Kidney tubule cell (primary cell): ENCODE results near the gene FAIM2.

Experiments used
- DNase-seq: peaks from one replicate; pipeline ENCODE4 v3.0.0-alpha.2; 2018; ENCODE audit warnings: low spot score

Gene FAIM2

DNA sequence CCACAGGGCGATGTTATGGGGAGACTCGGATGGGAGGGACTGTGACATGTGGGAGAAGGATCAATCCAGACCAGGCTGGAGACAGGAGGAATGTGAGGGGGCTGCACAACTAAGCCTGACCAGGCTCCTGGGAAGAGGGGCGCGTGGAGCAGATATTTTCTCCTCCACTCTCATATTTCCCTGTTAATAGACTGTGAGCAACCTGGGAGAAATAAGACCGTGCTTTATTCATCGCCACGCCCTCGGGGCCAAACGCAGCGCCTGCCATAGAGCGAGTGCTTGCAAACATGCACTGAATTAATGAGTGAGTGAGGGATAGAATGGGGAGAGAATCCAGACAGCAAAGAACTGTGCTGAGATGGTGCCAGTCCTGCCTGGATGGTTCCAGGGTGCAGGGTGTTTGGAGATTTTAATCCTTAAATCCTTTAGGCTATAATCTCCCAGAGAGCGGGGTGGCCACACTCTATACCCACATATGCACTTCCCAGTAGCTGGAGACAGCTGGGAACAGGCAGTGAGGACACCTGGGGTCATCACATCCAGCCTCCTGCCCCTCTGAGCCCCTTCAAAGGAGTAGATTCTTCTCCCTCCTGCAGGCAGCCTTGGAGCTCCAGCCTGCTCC lies 13.6 kb upstream of the FAIM2 start:
- no peak for DNase-seq

DNA sequence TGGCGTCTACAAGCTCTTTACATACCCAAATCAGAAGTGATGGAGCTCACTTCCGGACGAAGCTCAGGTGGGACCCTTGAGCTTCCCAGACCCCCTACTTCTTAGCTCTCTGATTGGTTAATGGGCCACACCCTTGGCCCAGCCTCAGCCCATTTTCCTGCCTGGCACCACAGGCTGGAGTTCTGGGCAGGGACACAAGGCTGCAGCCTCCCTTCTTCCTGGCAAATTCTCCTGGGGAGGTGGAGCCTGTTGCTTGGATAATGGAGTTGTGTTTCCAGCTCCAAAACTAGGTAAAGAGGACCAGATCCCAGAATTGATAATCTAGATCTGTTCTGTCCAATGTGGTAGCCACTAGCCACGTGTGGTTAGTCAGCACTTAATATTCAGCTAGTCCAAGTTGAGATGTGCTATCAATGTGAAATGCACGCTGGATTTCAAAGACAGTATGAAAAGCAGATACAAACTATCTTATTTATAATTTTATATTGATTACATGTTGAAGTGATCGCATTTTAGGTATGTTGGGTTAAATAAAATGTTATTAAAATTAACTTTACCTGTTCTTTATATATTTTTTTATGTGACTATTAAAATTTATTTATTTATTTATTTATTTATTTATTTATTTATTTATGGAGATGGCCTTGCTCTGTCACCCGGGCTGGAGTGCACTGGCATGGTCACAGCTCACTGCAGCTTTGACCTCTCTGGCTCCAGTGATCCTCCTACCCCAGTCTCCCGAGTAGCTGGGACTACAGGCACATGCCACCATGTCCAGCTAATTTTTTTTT lies 12.6 kb upstream of the FAIM2 start:
- DNase-seq = no peak

DNA sequence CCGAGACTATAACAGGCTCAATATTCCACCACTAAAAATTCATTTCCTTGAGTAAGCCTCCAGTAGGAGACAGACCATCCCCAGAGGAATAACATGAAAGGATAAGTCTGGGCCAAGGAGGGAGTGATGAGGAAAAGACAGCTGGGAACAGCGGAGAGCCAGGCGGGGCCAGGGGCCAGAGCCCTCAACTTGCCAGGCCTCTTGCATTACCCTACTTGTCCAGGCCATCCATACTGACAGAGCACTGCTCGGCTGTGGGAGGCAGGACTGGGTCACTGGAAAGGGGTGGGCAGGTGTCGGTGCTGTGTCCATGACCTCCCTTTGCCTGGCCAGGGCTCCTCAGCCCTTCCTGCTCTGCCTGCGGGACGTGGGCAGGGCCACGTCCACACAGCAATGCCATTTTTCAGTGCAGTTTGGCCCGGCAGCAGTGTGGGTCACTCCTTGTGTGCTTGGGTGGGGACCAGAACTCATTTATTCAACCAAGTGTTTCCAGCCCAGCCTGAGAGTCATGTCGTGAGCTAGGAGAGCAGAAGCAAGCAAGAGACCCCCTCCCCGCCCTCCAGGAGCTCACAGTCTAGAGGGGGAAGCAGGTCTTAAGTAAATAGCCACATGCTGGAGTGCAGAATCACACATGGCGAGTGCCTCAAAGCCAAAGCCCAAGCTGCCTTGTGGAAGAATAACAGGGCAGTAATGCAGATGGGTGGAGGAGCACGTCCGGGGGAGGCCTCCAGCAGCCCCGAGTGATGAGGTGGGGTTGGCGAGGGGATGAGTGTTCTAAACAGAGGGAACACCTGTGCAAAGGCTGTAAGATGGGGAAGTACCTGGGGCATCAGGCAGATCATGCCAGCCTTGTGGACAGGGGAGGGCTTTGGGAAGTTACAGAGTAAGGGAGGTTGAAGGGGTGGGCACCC lies 8.9 kb upstream of the FAIM2 start:
- DNase-seq = no peak

DNA sequence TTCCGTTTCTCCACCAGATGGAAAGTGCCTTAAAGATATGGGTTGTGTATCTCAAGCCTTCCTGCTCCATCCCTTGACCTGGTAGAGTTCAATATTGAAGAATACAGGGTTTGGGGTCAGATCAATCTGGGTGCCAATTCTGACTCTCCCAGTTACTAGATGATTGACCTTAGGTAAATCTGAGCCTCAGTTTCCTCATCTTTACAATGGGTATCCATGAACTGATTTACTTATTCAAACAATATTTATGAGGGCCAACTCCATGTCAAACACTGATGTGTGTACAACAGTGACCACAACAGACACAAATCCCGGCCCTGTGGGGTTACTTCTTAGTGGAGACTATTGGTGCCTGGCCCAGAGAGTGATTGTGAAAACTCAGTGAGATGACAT lies 7.5 kb upstream of the FAIM2 start:
- DNase-seq = no peak

DNA sequence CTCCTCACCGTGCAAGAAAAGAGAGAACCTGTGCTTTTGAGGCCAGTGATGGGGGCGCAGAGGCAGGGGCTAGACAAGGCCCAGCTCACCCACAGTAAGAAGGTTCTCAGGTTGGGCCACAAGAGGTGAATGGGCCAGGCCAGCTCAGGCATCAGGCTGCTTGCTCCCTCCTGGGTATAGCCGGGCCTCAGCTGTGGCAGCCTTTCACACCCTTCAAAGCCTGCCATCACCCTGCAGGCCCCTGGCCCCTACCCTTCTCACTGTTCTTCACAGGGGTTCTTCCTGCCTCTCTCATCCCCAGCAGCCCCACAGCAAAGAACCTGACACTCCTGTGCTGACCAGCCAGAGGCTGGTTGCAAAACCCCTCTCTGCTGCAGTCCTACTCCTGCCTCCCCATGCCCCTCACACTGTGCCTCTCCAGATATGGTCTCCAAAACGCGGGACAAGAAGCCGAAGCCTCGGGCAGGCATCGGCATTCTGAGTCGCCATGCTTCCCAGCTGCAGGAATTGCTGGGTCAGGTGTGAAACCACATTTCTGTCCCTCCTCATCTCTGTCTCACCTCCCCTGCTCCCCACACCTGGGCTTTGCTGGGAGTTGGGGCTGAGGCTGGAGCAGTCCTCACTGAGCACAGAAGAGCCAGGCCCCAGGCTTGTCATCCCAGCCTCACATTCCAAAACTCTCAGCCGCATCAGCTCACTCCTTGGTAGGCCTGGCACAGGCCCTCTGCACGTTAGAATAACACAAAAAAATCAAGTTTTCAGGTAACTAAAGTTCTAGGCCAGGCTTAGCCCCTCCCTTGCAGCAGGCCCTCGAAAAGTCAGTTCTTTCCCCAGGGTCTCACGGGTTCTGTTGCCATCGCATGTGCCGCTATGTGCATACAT lies 6.9 kb upstream of the FAIM2 start:
- DNase-seq = no peak

DNA sequence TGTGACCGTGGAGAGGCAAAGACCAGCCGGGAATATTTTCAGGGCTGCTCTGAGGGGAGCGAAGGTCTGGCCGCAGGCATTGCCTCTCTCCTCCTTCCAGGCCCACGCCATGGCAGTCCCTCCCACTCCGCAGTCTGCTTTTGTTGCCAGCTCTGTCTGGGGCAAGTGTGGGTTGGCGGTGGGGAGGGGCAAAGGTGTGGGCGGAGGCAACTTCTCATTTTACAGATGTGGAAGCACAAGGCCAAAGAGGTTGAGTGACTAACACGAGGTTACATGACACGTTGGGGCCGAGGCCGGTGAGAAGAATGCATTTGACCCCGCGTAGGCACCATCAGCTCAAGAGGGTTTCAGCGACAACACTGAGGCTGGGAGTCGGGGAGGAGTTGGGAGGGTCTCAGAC lies 6.1 kb upstream of the FAIM2 start:
- peak; percentile 69 for DNase-seq

DNA sequence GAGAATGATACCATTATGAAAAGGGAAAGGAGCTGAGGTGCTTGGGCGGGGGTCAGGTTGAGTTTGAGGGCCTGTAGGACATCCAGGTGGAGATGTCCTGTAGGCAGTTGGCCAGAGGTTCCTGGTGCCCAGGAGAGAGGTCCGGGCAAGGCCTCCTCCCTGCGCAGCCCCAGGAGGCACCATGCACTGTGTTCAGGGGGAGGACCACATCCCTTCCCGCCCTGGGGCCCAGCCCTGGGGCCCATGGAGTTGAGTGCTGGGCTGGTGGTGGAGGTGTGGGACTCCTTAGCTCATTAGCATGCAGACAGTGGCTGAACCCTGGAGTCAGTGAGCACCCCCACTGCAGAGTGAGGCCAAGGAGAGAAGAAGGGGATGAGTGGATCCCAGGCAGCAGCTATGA lies 5.7 kb upstream of the FAIM2 start:
- no peak for DNase-seq

DNA sequence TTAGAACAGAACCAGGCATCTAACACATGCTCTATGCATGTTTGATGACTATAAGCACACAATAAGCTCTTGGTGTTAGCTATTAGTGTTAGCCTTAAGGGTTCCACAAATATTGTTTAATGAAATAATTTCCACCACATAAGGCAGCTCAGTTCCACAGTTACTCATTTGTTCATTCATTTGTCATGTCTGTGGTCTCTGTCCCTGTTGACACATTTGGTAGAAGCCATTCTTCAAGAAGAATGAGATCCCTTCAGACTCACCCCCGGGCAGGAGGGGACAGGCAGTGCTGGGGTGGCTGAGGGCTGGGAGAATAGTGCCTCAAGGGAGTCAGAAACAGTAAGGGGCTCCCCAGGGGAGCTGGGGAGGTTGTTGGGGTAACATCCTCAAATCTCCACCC lies 3.7 kb upstream of the FAIM2 start:
- DNase-seq = no peak

DNA sequence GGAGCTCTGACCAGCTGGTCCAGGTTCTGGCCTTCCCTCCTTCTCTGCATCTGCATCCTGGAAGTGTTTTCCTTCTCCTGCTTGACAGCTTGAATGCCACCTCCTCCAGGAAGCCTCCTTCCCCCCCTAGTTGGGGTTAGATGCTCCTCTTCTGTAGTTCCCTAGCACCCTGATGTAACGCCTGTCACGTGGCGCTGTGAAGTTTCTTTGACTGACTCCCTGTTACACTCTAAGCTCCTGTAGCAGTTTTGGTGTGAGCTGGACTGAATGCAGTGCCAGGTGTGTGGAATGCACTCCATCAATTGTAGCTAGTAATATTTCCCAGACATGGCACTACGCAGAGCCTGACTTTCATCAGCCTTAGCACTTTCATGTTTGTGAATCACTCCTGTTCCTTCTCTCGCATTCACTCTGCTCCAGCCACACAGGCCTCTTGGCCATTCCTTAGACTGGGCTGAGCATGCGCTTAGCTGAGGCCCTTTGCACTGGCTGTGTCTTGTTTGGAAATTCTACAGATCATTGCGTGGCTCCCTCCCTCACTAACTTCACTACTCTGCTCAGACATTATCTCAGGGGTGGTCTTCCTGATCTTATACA lies 2.1 kb upstream of the FAIM2 start:
- DNase-seq = no peak

DNA sequence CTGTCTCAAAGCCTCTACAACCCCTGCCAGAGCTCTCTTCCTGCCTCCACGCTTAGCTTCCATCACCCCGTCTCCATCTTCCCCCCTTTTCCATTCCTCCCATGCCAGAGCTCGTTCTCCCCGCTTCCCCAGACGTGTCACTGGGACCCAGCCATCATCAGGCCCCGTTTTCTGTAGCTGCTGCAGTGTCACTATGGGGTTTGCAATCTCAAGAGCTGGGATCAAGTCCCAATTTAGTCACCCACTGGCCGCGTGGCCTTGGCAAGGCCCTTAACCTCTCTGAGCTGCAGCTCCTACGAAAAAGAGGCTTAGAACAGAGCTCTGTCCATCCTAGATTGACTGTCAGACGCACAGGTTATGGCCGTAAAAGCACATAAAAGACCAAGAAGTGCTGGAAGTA lies 901 bp upstream of the FAIM2 start:
- no peak for DNase-seq

DNA sequence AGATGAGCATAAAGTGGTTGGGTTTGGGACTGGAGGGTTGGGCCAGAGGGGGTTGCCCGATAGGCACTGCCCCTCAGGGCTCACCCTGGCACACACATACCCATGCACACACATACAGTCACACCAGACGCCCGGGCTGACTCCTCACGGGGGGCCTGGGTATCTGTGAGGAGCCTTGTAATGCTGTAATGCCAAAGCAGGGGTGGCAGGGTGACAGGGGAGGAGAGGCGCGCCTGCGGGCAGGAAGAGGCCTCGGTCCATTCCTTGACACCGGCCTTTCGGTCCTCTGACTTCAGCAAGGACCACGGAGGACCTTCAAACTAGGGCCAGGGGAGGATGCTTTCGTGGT lies 375 bp downstream of the FAIM2 start:
- DNase-seq = no peak

DNA sequence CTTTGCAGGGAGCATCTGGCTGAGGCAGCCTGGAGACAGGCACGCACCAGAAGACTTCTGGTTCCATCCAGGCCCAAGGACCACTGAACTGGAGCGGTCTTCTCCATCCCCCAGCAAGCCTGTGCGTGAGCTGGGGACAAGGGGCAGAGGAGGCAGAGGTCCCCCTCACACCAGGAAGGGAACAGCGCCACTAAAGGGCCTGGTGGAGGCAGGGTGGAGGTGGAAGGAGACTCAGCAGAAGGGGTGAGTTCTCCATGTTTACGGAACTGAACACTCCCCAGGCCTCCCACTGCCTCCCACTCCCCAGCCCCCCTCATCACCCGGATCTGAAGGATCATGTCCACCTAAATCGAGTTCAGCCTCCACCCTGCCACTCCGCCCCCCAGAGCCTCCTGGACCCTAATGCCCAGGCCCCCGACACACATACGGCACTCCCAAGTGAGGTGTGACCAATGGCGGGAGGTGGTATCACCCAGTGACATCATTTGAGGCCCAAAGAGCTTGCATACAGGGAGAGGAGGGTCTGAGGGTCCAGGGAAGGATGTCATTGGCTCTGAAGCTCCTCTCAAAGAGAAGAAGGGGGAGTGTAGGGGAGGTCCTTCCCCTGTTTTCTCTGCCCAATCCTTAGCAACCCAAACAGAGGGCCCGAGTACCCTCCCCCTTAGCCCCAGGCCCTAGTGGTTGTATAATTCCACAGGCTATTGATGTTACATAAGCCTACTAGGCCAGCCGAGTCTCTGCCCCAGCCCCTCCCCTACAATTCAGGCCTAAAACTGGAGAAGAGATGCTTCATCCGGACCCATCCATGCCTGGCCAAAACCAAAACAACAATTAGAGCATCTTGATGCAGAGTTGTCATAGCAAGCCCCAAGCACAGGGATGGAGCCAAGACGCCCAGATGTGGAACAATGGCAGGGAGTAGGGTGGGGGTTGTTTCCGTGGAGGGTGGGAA lies 1.0 kb downstream of the FAIM2 start:
- no peak for DNase-seq

DNA sequence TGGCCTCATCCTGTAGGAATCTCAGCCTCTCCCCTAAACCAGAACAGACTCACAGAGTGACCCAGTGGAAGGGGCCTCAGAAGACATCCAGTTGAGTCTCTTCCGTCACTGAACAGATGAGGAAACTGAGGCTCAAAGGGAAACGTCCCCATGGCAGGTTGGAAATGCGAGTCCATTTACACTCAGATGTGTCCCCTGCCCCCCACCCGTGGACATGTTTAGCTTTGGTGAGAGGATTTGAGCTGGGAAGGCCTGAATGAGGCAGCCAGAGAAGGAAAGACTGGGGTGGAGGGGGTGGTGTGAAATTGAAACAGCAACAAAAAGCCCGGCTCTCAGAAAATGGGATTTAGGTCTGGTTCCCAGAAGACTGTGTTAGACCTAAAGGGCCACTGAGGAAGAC lies 1.7 kb downstream of the FAIM2 start:
- DNase-seq = no peak

DNA sequence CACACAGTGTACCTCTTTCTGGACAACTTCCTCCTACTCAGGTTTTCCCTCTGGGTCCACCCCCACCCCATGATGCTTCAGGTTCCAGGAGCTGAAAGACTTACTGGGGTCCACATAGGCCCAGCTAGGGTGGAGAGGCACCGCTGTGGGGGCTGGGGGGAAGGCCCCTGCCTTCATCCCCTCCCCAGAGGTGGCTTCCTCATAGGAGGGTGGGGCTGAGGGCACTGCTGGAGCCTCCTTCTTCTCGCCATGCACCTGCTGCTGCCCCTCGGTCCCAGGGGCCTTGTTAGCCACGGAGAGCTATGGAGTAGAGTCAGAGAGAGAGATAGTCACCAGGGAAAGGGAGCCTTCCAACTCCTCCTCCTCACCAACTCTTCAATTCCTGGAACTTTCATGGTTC lies 2.7 kb downstream of the FAIM2 start:
- no peak for DNase-seq

DNA sequence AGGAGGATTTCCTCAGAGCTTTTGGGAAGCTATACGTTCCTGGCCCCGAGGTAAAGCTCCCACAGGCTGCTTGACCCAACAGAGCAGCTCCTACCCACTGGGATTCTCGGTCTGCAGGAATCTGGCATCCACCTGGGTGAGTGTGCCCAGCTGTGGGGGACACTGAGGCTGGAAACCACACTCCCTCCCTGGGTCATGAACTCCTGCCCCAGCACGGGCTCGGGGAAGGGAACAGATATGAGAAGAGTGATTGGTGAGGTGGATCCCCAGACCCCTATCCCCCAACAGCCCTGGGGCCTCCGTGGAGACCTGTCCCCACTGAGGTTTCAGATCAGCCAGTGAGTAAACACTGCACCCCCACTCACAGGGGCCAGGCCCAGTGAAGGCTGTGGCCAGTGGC lies 3.3 kb downstream of the FAIM2 start:
- DNase-seq = no peak

DNA sequence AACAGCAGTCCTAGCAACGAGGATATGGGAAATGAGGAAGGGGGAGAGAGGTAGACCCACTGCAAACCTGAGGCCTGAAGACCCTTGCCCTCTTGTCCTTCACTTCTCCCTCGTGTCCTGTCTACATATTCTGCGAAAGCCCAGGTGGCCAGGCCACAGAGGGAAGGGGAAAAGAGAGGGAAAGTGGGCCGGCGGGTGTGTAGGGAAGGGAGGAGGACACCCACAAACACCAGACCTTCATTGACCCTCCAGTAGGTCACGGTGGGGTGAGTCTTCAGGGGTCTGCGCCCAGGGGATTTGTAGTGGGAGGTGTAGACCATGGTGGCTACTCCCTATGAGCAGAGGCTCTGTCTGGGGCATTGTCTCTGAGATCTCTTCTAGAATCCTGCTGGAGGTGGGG lies 3.8 kb downstream of the FAIM2 start:
- no peak for DNase-seq

DNA sequence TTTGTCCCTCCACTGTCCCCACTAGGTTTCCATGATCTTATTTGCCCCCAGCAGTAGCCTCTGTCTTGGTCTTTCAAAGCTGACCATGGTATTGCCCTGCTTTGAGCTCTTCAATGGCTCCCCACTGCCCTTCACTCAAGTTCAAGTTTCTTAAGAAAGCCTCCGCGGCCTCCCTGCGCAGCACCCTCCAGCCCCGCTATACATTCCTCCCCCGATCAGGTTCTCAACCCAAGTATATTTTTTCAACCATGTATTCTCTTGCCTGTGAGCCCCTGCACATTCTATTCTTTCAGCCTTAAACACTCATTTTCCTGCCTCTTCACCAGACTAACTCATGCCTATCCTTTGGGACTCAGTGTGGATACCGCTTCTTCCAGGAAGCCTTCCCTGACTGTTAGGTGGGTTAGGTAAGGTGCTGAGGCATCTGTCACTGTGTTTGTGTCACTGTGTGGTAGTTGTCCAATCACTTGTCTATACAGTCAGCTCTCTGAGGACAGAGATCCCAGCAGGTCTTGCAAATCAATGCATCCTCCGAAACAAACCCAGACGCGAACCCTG lies 4.3 kb downstream of the FAIM2 start:
- no peak for DNase-seq

DNA sequence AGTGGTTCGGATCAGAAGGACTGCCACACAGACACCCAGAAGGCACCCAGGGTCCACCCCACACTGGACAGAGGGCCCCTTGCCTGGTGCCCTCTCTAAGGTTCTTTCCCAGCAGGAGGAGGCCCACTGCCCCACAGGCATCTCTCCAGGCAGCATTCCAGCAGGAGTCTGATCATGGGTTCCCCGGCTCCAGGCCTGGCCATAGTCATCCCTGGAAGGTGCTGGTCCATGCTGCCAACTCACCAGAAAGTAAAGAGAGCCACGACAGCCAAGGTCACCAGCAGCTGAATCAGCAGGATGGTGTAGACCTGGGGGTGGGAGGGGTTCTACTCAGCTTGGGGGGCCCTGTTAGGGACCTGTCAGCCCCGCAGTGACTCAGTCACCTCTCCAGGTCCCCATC lies 6.4 kb downstream of the FAIM2 start:
- no peak for DNase-seq

DNA sequence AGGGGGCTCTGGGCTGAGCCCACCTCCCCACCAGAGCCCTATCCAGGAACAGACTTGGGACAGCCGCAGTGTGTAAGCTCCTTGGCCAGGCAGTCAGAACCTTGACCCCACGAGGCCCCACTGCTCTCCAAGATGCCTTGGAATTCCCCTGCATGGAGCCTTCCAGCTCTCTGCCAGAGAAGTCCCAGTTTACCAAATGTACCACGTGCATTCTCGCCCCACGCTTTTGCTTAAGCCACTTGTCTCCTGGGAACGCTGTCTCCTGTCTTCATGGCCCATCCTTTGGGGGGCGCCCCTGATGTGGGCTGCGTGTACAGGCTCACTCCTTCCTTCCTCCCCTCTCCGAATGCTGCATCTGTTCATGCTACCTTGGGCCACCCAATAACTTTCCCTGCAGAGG lies 7.9 kb downstream of the FAIM2 start:
- no peak for DNase-seq

DNA sequence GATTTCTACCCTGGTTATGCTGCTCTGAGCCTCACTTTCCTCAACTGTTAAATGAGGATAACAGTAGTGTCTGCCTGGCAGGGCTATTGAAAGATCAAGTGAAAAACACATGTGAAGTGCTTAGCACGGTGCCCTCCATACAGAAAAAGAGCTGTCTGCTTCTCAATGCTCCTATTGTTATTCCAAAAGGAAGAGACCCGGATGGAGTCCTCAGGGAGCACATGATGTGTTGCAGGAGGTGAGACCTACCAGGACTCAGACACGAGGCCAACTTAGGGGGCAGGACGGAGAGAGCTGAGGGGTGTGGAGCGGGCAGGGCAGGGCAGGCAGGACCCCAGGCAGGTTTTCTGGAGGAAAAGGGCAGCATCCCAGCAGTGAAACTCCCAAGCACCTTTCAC lies 8.9 kb downstream of the FAIM2 start:
- no peak for DNase-seq
